K562 (cell line): Measurements from ENCODE around the gene LBH. TPM values are rescaled to one million over a fixed set of nuclear protein-coding genes. Genes with fewer than 3 reads are reported as not detected.

Experiments used
- ATAC-seq: fragments of 200-7000 bp; cut with Tn5 transposase; 3 replicates; pipeline ENCODE4 v1.9.1; 2020; ENCODE audit warnings: moderate library complexity
- BruUV-seq: library from RNA; stranded (reverse); fragments of 400-500 nt; replicated peaks from 2 replicates; lab custom pipeline; 2021; lab: Mats Ljungman, UMichigan
- CTCF ChIA-PET: fragments of 300-600 bp; formaldehyde crosslinking; extraction: SDS; loops from one replicate; lab custom pipeline; 2021; ENCODE audit warnings: low intra/inter-chr PET ratio; lab: Yijun Ruan, JAX
- POLR2A ChIA-PET: fragments of 300-600, 350-650 bp; sonication (Branson Sonifier 250); formaldehyde crosslinking; extraction: SDS; loops from one replicate; lab custom pipeline; 2021; ENCODE audit warnings: antibody characterized with exemption, inconsistent platforms; lab: Yijun Ruan, JAX
- DNase-seq, 4 experiments: peaks; one replicate each; pipeline versions ENCODE4 v3.0.0 to v3.0.0-alpha.2; 2011 to 2018; ENCODE audit warnings: low spot score in 3 of 4, mixed read lengths in 3 of 4; ENCODE audit errors: extremely low read depth in 1 of 4
- FAIRE-seq: peaks from 2 replicates; lab custom pipeline; 2011; peaks lifted over from hg19 to GRCh38; lab: Jason Lieb, UNC
- H2AFZ ChIP-seq: 2 replicates; pipeline ENCODE4 v1.6.0; 2011; ENCODE audit warnings: low read depth, low read length, control low read depth, inconsistent platforms
- H3K27ac ChIP-seq: fragments of 200-600 bp; 3 replicates; pipeline ENCODE4 v1.8.0; 2011; ENCODE audit warnings: low read depth, mild to moderate bottlenecking, control low read depth, inconsistent platforms, low read length, moderate library complexity, mixed read lengths; ENCODE audit errors: extremely low read depth
- H3K27me3 ChIP-seq, 2 experiments: fragments of 300-600 bp in 1 of 2; 2 replicates in 1 of 2; 3 replicates in 1 of 2; pipeline versions ENCODE4 v1.6.0 to v1.8.0; 2011; ENCODE audit warnings: inconsistent platforms in 2 of 2, low read length in 2 of 2, mild to moderate bottlenecking in 1 of 2, mixed read lengths in 1 of 2, moderate library complexity in 1 of 2; ENCODE audit not compliant: control insufficient read depth in 2 of 2, insufficient read depth in 2 of 2
- H3K36me3 ChIP-seq: fragments of 300-600 bp; 3 replicates; pipeline ENCODE4 v1.8.0; 2011; ENCODE audit warnings: mild to moderate bottlenecking, low read length, inconsistent platforms; ENCODE audit not compliant: control insufficient read depth, insufficient read depth
- H3K4me1 ChIP-seq, 2 experiments: fragments of 200-600 bp in 1 of 2; replicated peaks in 1 of 2; 2 replicates in 1 of 2; 3 replicates in 1 of 2; pipeline versions ENCODE4 v1.5.1 to v1.8.0; 2011; ENCODE audit warnings: inconsistent platforms in 2 of 2, low read length in 2 of 2, mild to moderate bottlenecking in 1 of 2, mixed read lengths in 1 of 2, moderate library complexity in 1 of 2; ENCODE audit not compliant: control insufficient read depth in 2 of 2, insufficient read depth in 2 of 2
- H3K4me2 ChIP-seq: 2 replicates; pipeline ENCODE4 v1.6.1; 2011; ENCODE audit warnings: low read length, control low read depth, inconsistent platforms, mixed read lengths; ENCODE audit not compliant: insufficient read depth
- H3K4me3 ChIP-seq: fragments of 200-600 bp; sonication (generic), shearing (Covaris generic); 2 replicates; pipeline ENCODE4 v1.5.1; 2016; ENCODE audit warnings: control low read depth, inconsistent platforms
- H3K79me2 ChIP-seq: fragments of 200-600 bp; 3 replicates; pipeline ENCODE4 v1.8.0; 2011; ENCODE audit warnings: low read length, inconsistent platforms; ENCODE audit not compliant: control insufficient read depth, insufficient read depth
- H3K9ac ChIP-seq, 2 experiments: 2 replicates each; pipeline versions ENCODE4 v1.6.0 to v1.6.1; 2011; ENCODE audit warnings: low read depth in 2 of 2, low read length in 2 of 2, control low read depth in 1 of 2, inconsistent platforms in 1 of 2, mild to moderate bottlenecking in 1 of 2, mixed read lengths in 1 of 2; ENCODE audit not compliant: insufficient read depth in 1 of 2
- H3K9me1 ChIP-seq: one replicate; pipeline ENCODE4 v1.6.0; 2011; ENCODE audit warnings: inconsistent platforms, mild to moderate bottlenecking, low read length, moderate library complexity; ENCODE audit not compliant: control insufficient read depth, insufficient read depth
- H3K9me3 ChIP-seq: replicated peaks from 2 replicates; pipeline ENCODE4 v1.5.1; 2011; ENCODE audit warnings: low read depth, low read length, inconsistent platforms; ENCODE audit not compliant: control insufficient read depth, insufficient read depth
- H4K20me1 ChIP-seq: replicated peaks from 2 replicates; pipeline ENCODE4 v1.6.1; 2011; ENCODE audit warnings: low read length, inconsistent platforms, mixed read lengths; ENCODE audit not compliant: control insufficient read depth, insufficient read depth
- ASH1L ChIP-seq: fragments of 450-650 bp; IDR thresholded peaks from 2 replicates; pipeline ENCODE4 v1.6.1; 2018; ENCODE audit warnings: borderline replicate concordance, mild to moderate bottlenecking, low read depth; ENCODE audit not compliant: partially characterized antibody
- BACH1 ChIP-seq: fragments of 200-800 bp; sonication (Bioruptor generic); IDR thresholded peaks from 2 replicates; pipeline ENCODE4 v1.6.1; 2016; ENCODE audit warnings: missing genetic modification characterization, missing compliant biosample characterization
- KHSRP ChIP-seq: fragments of 450-650 bp; IDR thresholded peaks from 2 replicates; pipeline ENCODE4 v1.6.1; 2017
- MEIS2 ChIP-seq: fragments of 450-650 bp; IDR thresholded peaks from 2 replicates; pipeline ENCODE4 v1.6.1; 2014; ENCODE audit warnings: mild to moderate bottlenecking; ENCODE audit not compliant: partially characterized antibody
- MIER1 ChIP-seq: fragments of 450-650 bp; IDR thresholded peaks from 2 replicates; pipeline ENCODE4 v1.6.1; 2016; ENCODE audit warnings: antibody characterized with exemption, mild to moderate bottlenecking, low read depth
- SPI1 ChIP-seq: IDR thresholded peaks from 2 replicates; pipeline ENCODE4 v1.6.1; 2011; ENCODE audit warnings: low read depth, low read length, control low read depth, borderline replicate concordance
- TCF15 ChIP-seq: fragments of 250-450 bp; sonication (Bioruptor Pico); IDR thresholded peaks from 2 replicates; pipeline ENCODE4 v1.8.0; 2022; ENCODE audit warnings: moderate library complexity, mild to moderate bottlenecking, inconsistent platforms
- ZNF707 ChIP-seq: fragments of 250-450 bp; sonication (Bioruptor Pico); conservative IDR thresholded peaks from 2 replicates; pipeline ENCODE4 v1.8.0; 2022; ENCODE audit warnings: inconsistent platforms, mild to moderate bottlenecking, moderate library complexity
- WGBS: fragments of 100-300 bp; shearing (Covaris generic); methylation state at CpG from one replicate; pipeline ENCODE4 v1.1.6; 2016; ENCODE audit warnings: low coverage, mixed read lengths; ENCODE audit not compliant: insufficient coverage; ENCODE audit errors: missing lambda C conversion rate; 5-methylcytosine and 5-hydroxymethylcytosine counted together
- in situ Hi-C: fragments of 300-500 bp; cut with MboI; formaldehyde crosslinking; loops from 4 replicates; pipeline ENCODE4 v1.15.0; 2018; ENCODE audit warnings: inconsistent platforms, mixed read lengths
- intact Hi-C: fragments of 100-400 bp; cut with micrococcal nuclease; formaldehyde crosslinking; loops from 2 replicates; pipeline ENCODE4 v1.14.2; 2022
- polyA plus RNA-seq, 8 experiments: library from polyadenylated mRNA; depleted of rRNA in 4 of 8; stranded (reverse) in 5 of 8; unstranded in 3 of 8; fragments of >200 nt; fragmentation: Nextera tagmentation in 2 of 8; fragmentation: Illumina TruSeq in 1 of 8; extraction: Ambion mirVana in 2 of 8; extraction: Trizol in 1 of 8; gene quantifications; 2 replicates each; pipeline versions ENCODE4 v1.2.1 to v1.2.3, GENCODE V29; 2011 to 2014; ENCODE audit warnings: inconsistent platforms in 1 of 8, missing spikeins in 1 of 8
- total RNA-seq, 7 experiments: library from RNA; depleted of rRNA in 6 of 7; stranded (reverse); fragments of >200 nt in 6 of 7; fragmentation: Illumina TruSeq in 2 of 7; extraction: Trizol in 2 of 7; gene quantifications; 2 replicates each; pipeline versions ENCODE4 v1.2.1 to v1.2.3, GENCODE V29; 2011 to 2021; ENCODE audit warnings: low replicate concordance in 1 of 7
- TF ChIP-seq, protein P1 (sequence below): sonication (generic); formaldehyde crosslinking; IDR thresholded peaks from 2 replicates; pipeline ENCODE4 v1.8.0; 2022; ENCODE audit warnings: mild to moderate bottlenecking, missing genetic modification reagents

LBH gene
- total and polyA plus RNA-seq, 9 of the 15 experiments (the other 6 are each of a cell fraction or from before 2014, with no cell fraction given): 3.1 to 13.4 (median 7.4) TPM

DNA sequence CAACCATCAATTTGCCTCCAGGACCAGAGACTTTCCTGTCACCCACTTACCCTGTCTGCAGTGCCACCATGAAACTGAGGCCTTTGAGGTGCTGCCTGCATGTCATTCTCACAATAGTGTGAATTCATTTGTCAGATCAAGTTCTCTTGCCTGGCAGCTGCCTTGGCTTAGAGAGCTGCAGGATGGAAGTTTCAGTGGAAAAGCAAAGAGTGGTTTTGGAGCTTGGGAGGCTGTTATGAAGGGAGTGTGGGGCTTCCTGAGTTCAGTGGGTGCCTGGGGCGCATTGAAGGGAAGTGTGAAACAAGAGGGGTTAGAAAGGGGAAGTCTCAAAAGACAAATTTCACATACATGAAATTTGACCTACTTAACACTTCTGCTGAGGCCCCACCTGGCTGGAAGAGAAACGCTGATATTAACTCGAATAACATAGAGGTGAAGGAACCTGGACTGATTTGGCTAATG, 7.9 kb upstream of the LBH start:
- no peak for TF ChIP-seq ASH1L
- TF ChIP-seq BACH1 (tag): no peak
- no peak for TF ChIP-seq MIER1
- TF ChIP-seq, protein P1, sequence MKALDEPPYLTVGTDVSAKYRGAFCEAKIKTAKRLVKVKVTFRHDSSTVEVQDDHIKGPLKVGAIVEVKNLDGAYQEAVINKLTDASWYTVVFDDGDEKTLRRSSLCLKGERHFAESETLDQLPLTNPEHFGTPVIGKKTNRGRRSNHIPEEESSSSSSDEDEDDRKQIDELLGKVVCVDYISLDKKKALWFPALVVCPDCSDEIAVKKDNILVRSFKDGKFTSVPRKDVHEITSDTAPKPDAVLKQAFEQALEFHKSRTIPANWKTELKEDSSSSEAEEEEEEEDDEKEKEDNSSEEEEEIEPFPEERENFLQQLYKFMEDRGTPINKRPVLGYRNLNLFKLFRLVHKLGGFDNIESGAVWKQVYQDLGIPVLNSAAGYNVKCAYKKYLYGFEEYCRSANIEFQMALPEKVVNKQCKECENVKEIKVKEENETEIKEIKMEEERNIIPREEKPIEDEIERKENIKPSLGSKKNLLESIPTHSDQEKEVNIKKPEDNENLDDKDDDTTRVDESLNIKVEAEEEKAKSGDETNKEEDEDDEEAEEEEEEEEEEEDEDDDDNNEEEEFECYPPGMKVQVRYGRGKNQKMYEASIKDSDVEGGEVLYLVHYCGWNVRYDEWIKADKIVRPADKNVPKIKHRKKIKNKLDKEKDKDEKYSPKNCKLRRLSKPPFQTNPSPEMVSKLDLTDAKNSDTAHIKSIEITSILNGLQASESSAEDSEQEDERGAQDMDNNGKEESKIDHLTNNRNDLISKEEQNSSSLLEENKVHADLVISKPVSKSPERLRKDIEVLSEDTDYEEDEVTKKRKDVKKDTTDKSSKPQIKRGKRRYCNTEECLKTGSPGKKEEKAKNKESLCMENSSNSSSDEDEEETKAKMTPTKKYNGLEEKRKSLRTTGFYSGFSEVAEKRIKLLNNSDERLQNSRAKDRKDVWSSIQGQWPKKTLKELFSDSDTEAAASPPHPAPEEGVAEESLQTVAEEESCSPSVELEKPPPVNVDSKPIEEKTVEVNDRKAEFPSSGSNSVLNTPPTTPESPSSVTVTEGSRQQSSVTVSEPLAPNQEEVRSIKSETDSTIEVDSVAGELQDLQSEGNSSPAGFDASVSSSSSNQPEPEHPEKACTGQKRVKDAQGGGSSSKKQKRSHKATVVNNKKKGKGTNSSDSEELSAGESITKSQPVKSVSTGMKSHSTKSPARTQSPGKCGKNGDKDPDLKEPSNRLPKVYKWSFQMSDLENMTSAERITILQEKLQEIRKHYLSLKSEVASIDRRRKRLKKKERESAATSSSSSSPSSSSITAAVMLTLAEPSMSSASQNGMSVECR (CRISPR knock-in tag): no peak
- no peak for TF ChIP-seq TCF15 (CRISPR knock-in tag)
- TF ChIP-seq MEIS2: no peak
- TF ChIP-seq SPI1: peak; percentile 47; the same call in 1 of the 2 replicates
- TF ChIP-seq KHSRP: no peak
- TF ChIP-seq ZNF707 (CRISPR knock-in tag): no peak
- Histone ChIP-seq H3K79me2 (no peaks in the 10 kb centered on the region), H3K9ac (peak overlapping the region in 1 of 2 experiments; percentile 20; a peak in 1 of 4 replicates), H3K27me3 (peaks cover 0 to 14% of the 10 kb centered on the region in 2 experiments; a peak in 2 of 5 replicates), H3K9me1 (no peaks in the 10 kb centered on the region), H3K4me3 (no peak overlapping the region), H3K9me3 (no peaks in the 10 kb centered on the region), H2AFZ (no peak overlapping the region), H3K36me3 (no peaks in the 10 kb centered on the region), H3K27ac (no peak overlapping the region), H3K4me1 (peaks cover 3 to 4% of the 10 kb centered on the region in 2 experiments; a peak in 2 of 5 replicates), H3K4me2 (no peak overlapping the region), H4K20me1 (no peaks in the 10 kb centered on the region)
- in situ Hi-C loops (no loop called here), intact Hi-C loops (no loop called here)
- CTCF ChIA-PET: interaction anchor here (0.7 kb wide), 1 partner anchor 9 kb away, joined by 3 read pairs; no protein-coding TSS in a partner anchor
- BruUV-seq: no TSS peak
- 16% methylated on average over 3 of the region's 3 CpGs for WGBS
- no peak for FAIRE-seq
- POLR2A ChIA-PET: interaction anchor here (0.6 to 1.3 kb wide), 4 partner anchors 8 to 146 kb away, joined by 3 to 5 read pairs (median 4); partner anchors contain the start of gene LBH
- no peak for ATAC-seq
- DNase-seq: no peak
